ENCODE data around the gene DEFB113.

DEFB113 gene

GRCh38 chr6:49980898-49981297, 11.5 kb upstream of the DEFB113 start:
- Histone ChIP-seq H3K9me3 (ENCODE audit: control insufficient read depth, low read length) (no peaks in the 10 kb centered on the region), H3K27ac (ENCODE audit: low read length, poor library complexity, severe bottlenecking) (no peak overlapping the region), H3K36me3 (ENCODE audit: control insufficient read depth in 1 of 2, insufficient read depth in 2 of 2, low read depth in 1 of 2, low read length in 2 of 2) (no peaks in the 10 kb centered on the region), H3K9ac (ENCODE audit: low read length) (no peak overlapping the region), H3K79me1 (replicated peaks; ENCODE audit: low read length, poor library complexity, severe bottlenecking) (no peaks in the 10 kb centered on the region), H4K91ac (ENCODE audit: low read length) (no peak overlapping the region), H3K4me1 (ENCODE audit: control insufficient read depth, insufficient read depth, low read depth, low read length) (no peaks in the 10 kb centered on the region), H2AFZ (ENCODE audit: low read depth, low read length) (no peak overlapping the region), H2BK12ac (ENCODE audit: low read length in 2 of 2) (no peak overlapping the region), H2AK5ac (ENCODE audit: low read length, severe bottlenecking) (no peak overlapping the region), H2BK15ac (ENCODE audit: low read depth, poor library complexity, severe bottlenecking) (no peak overlapping the region), H3K23ac (ENCODE audit: low read length in 2 of 2) (no peak overlapping the region), H3K27me3 (ENCODE audit: control insufficient read depth in 1 of 2, insufficient read depth in 1 of 2, low read length in 2 of 2) (no peaks in the 10 kb centered on the region), H3K14ac (ENCODE audit: low read length in 2 of 2) (no peak overlapping the region), H3K18ac (ENCODE audit: low read depth in 1 of 2, low read length in 2 of 2) (no peak overlapping the region), H3K4me2 (ENCODE audit: low read length, poor library complexity, severe bottlenecking) (no peak overlapping the region), H3K4ac (ENCODE audit: low read depth in 1 of 2, low read length in 2 of 2) (no peak overlapping the region), H2BK120ac (ENCODE audit: low read depth, low read length) (no peak overlapping the region), H2BK5ac (ENCODE audit: low read depth, low read length, poor library complexity, severe bottlenecking) (no peak overlapping the region), H3K4me3 (ENCODE audit: insufficient read depth in 1 of 2, low read depth in 1 of 2, low read length in 2 of 2) (no peak overlapping the region), H4K8ac (ENCODE audit: low read length) (no peak overlapping the region)
- DNase-seq, result peak; percentile 55
- WGBS, result 93% methylated on average over 1 of the region's 1 CpG

GRCh38 chr6:49979584-49979983, 10.2 kb upstream of the DEFB113 start:
- H2BK15ac ChIP-seq (ENCODE audit: low read depth, poor library complexity, severe bottlenecking), result no peak overlapping the region
- no peaks in the 10 kb centered on the region for H3K9me3 ChIP-seq (ENCODE audit: control insufficient read depth, low read length)
- WGBS, result 85% methylated on average over 4 of the region's 4 CpGs
- H3K4ac ChIP-seq (ENCODE audit: low read depth in 1 of 2, low read length in 2 of 2), result no peak overlapping the region
- H3K4me3 ChIP-seq (ENCODE audit: insufficient read depth in 1 of 2, low read depth in 1 of 2, low read length in 2 of 2), result no peak overlapping the region
- no peak overlapping the region for H2BK12ac ChIP-seq (ENCODE audit: low read length in 2 of 2)
- H3K27me3 ChIP-seq (ENCODE audit: control insufficient read depth in 1 of 2, insufficient read depth in 1 of 2, low read length in 2 of 2), result no peaks in the 10 kb centered on the region
- no peak overlapping the region for H2AK5ac ChIP-seq (ENCODE audit: low read length, severe bottlenecking)
- no peak overlapping the region for H2BK5ac ChIP-seq (ENCODE audit: low read depth, low read length, poor library complexity, severe bottlenecking)
- no peaks in the 10 kb centered on the region for H3K79me1 ChIP-seq (replicated peaks; ENCODE audit: low read length, poor library complexity, severe bottlenecking)
- no peak overlapping the region for H2BK120ac ChIP-seq (ENCODE audit: low read depth, low read length)
- no peak overlapping the region for H3K18ac ChIP-seq (ENCODE audit: low read depth in 1 of 2, low read length in 2 of 2)
- H3K27ac ChIP-seq (ENCODE audit: low read length, poor library complexity, severe bottlenecking), result no peak overlapping the region
- H3K36me3 ChIP-seq (ENCODE audit: control insufficient read depth in 1 of 2, insufficient read depth in 2 of 2, low read depth in 1 of 2, low read length in 2 of 2), result no peaks in the 10 kb centered on the region
- no peak overlapping the region for H2AFZ ChIP-seq (ENCODE audit: low read depth, low read length)
- DNase-seq, result no peak
- H3K23ac ChIP-seq (ENCODE audit: low read length in 2 of 2), result no peak overlapping the region
- H3K4me2 ChIP-seq (ENCODE audit: low read length, poor library complexity, severe bottlenecking), result no peak overlapping the region
- H4K8ac ChIP-seq (ENCODE audit: low read length), result no peak overlapping the region
- no peak overlapping the region for H3K9ac ChIP-seq (ENCODE audit: low read length)
- H3K4me1 ChIP-seq (ENCODE audit: control insufficient read depth, insufficient read depth, low read depth, low read length), result no peaks in the 10 kb centered on the region
- no peak overlapping the region for H3K14ac ChIP-seq (ENCODE audit: low read length in 2 of 2)
- no peak overlapping the region for H4K91ac ChIP-seq (ENCODE audit: low read length)

- Histone ChIP-seq H2BK15ac (ENCODE audit: low read depth, poor library complexity, severe bottlenecking) (no peak overlapping the region), H3K9me3 (ENCODE audit: control insufficient read depth, low read length) (no peaks in the 10 kb centered on the region), H3K79me1 (replicated peaks; ENCODE audit: low read length, poor library complexity, severe bottlenecking) (no peaks in the 10 kb centered on the region), H2AFZ (ENCODE audit: low read depth, low read length) (no peak overlapping the region), H3K14ac (ENCODE audit: low read length in 2 of 2) (no peak overlapping the region), H3K27ac (ENCODE audit: low read length, poor library complexity, severe bottlenecking) (no peak overlapping the region), H4K8ac (ENCODE audit: low read length) (no peak overlapping the region), H2BK5ac (ENCODE audit: low read depth, low read length, poor library complexity, severe bottlenecking) (no peak overlapping the region), H2AK5ac (ENCODE audit: low read length, severe bottlenecking) (no peak overlapping the region), H3K9ac (ENCODE audit: low read length) (no peak overlapping the region), H3K4me2 (ENCODE audit: low read length, poor library complexity, severe bottlenecking) (no peak overlapping the region), H3K4me1 (ENCODE audit: control insufficient read depth, insufficient read depth, low read depth, low read length) (no peaks in the 10 kb centered on the region), H2BK12ac (ENCODE audit: low read length in 2 of 2) (no peak overlapping the region), H4K91ac (ENCODE audit: low read length) (no peak overlapping the region), H3K36me3 (ENCODE audit: control insufficient read depth in 1 of 2, insufficient read depth in 2 of 2, low read depth in 1 of 2, low read length in 2 of 2) (no peaks in the 10 kb centered on the region), H3K23ac (ENCODE audit: low read length in 2 of 2) (no peak overlapping the region), H3K18ac (ENCODE audit: low read depth in 1 of 2, low read length in 2 of 2) (no peak overlapping the region), H3K4ac (ENCODE audit: low read depth in 1 of 2, low read length in 2 of 2) (no peak overlapping the region), H3K27me3 (ENCODE audit: control insufficient read depth in 1 of 2, insufficient read depth in 1 of 2, low read length in 2 of 2) (no peaks in the 10 kb centered on the region), H3K4me3 (ENCODE audit: insufficient read depth in 1 of 2, low read depth in 1 of 2, low read length in 2 of 2) (peak overlapping the region in 1 of 2 experiments; percentile 59), H2BK120ac (ENCODE audit: low read depth, low read length) (no peak overlapping the region)
- peak; percentile 1 for DNase-seq
- 40% methylated on average over 1 of the region's 3 CpGs for WGBS
These were observed 9.2 kb upstream of the DEFB113 start for GRCh38 chr6:49978332-49979226.

- no CpG with 5 or more reads among the region's 2 CpGs for WGBS
- Histone ChIP-seq H2AK5ac (ENCODE audit: low read length, severe bottlenecking) (no peak overlapping the region), H3K9me3 (ENCODE audit: control insufficient read depth, low read length) (no peaks in the 10 kb centered on the region), H2BK120ac (ENCODE audit: low read depth, low read length) (no peak overlapping the region), H2BK5ac (ENCODE audit: low read depth, low read length, poor library complexity, severe bottlenecking) (no peak overlapping the region), H4K91ac (ENCODE audit: low read length) (no peak overlapping the region), H3K27ac (ENCODE audit: low read length, poor library complexity, severe bottlenecking) (no peak overlapping the region), H3K4ac (ENCODE audit: low read depth in 1 of 2, low read length in 2 of 2) (no peak overlapping the region), H3K4me3 (ENCODE audit: insufficient read depth in 1 of 2, low read depth in 1 of 2, low read length in 2 of 2) (no peak overlapping the region), H2AFZ (ENCODE audit: low read depth, low read length) (no peak overlapping the region), H2BK15ac (ENCODE audit: low read depth, poor library complexity, severe bottlenecking) (no peak overlapping the region), H2BK12ac (ENCODE audit: low read length in 2 of 2) (no peak overlapping the region), H3K4me1 (ENCODE audit: control insufficient read depth, insufficient read depth, low read depth, low read length) (no peaks in the 10 kb centered on the region), H3K18ac (ENCODE audit: low read depth in 1 of 2, low read length in 2 of 2) (no peak overlapping the region), H3K14ac (ENCODE audit: low read length in 2 of 2) (no peak overlapping the region), H3K27me3 (ENCODE audit: control insufficient read depth in 1 of 2, insufficient read depth in 1 of 2, low read length in 2 of 2) (no peaks in the 10 kb centered on the region), H3K79me1 (replicated peaks; ENCODE audit: low read length, poor library complexity, severe bottlenecking) (no peaks in the 10 kb centered on the region), H4K8ac (ENCODE audit: low read length) (no peak overlapping the region), H3K36me3 (ENCODE audit: control insufficient read depth in 1 of 2, insufficient read depth in 2 of 2, low read depth in 1 of 2, low read length in 2 of 2) (no peaks in the 10 kb centered on the region), H3K9ac (ENCODE audit: low read length) (no peak overlapping the region), H3K4me2 (ENCODE audit: low read length, poor library complexity, severe bottlenecking) (no peak overlapping the region), H3K23ac (ENCODE audit: low read length in 2 of 2) (no peak overlapping the region)
- no peak for DNase-seq
These were observed 2.6 kb downstream of the DEFB113 start for GRCh38 chr6:49966823-49967222.

All from mesenchymal stem cell (in vitro differentiated cells and primary cell).